HG03139 (cell line): ENCODE measurements around the gene COA1.
"Not testable (repeated sequence)": the region's sequence is repeated elsewhere in the genome, so short reads cannot be mapped to it uniquely, and the experiment has no call there.

Experiments
- ATAC-seq: cut with Tn5 transposase; IDR thresholded peaks from one replicate; pipeline ENCODE4 v1.9.1; 2021; ENCODE audit not compliant: unreplicated experiment

Gene COA1

DNA sequence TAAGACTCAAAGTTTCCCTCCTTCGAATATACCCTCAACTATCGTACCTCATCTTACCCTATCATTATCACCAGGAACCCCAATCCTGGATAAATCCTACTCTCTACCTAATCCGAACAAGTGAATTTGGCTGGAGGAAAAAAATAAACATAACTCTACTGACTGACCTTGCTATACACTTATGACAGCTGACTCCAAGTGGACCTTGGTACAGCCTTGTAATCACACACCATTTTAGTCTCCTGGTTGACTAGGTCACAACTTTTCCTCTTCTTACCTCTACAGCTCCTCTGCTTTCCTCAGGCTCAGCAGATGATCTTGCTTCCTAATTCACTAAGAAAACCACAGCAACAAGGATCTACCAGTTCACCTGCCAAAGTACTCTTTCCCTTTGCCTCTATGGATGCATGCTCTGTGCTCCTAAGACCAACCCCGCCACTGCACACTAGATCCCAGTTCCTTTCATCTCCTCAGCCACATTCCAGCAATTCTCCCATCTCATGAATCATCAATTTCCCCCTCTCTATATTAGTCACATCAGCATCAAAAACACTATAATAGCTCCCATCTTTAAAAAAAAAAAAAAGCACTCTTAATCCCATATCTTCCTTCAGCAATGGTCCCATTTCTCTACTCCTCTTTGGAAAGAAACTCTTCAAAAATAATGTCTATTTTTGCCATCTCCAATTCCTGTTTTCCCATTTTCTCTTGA is 35.5 kb downstream of the COA1 start:
- ATAC-seq, result no peak

DNA sequence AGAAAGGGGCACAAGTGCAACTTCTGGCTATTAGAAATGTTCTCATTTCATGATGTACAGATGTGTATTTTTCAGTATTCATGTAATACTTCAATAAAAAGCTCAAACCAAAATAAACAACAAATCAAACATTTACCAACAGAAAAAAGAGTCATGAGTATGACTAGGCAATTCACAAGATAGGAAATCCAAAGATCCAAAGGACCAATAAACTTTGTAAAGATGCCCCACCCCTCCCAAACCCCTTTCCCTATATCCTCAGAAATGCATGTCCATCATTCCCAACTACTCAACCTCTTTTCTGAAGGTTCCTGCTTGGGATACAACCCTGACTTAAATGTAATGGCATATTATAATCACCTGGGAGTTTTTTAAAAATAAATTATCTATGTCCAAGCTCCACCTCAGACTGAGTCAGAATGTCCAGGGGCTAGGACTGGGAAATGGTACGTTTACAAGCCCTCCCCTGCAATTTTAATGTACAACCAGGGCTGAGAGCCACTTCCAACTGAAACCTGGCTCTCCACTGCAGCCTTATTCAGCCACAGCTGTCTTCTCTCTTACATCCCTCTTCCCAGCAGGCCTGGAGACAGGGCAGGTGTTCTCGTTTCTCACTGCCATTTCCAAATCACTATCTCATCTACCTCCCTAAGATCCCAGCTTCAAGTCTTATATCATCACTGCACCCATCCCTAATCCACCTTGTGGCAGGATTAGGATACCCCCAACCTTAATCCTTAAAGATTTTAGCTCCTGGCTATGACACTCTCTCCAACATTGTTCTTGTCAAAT is 36.5 kb downstream of the COA1 start:
- no peak for ATAC-seq

DNA sequence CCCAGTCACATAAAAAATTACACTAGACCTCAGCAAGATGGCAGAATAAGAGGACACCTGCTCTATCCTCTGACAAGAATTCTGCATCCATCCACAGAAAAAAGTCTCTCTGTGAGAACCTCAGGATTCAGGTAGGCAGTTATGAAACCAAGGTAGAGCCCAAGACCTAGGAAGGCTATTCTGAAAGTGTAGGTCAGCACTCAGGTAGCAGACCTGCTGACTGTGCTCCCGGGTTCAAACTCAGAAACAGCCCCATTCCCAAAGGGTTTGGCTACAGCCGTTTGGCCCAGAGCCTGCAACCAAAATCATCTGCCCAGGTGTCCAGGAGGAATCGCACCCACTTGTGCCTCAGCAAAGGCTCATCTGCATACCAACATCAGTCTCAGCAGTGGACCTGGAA is 37.7 kb downstream of the COA1 start:
- no peak for ATAC-seq

DNA sequence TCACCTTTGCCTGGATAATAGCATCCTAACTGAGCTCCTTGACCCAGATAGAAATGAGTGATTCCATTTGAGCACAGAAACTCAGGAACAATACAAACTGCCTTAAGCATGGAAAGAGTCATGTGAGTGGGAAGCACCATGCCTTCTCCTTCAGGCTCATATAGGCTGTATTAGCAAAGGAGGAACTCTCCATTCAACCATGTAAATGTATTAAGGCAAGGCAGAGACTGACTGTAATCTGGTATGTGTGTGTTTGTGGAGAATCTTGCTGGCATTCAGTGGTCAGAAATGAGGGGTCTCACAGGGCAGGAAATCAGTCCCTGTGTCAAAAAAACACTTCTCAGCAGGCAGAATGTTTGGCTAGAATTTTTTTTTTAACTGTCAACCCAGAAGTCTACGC is 40.2 kb downstream of the COA1 start:
- no peak for ATAC-seq

DNA sequence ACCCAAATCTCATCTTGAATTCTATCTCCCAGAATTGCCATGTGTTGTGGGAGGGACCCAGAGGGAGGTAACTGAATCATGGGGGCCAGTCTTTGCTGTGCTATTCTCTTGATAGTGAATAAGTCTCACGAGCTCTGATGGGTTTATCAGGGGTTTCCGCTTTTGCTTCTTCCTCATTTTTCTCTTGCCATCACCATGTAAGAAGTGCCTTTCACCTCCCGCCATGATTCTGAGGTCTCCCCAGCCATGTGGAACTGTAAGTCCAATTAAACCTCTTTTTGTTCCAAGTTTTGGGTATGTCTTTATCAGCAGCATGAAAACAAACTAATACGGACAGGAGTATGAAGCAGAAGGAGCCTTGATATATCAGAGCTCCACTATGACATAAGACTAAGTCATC is 41.5 kb downstream of the COA1 start:
- not testable (repeated sequence) for ATAC-seq

DNA sequence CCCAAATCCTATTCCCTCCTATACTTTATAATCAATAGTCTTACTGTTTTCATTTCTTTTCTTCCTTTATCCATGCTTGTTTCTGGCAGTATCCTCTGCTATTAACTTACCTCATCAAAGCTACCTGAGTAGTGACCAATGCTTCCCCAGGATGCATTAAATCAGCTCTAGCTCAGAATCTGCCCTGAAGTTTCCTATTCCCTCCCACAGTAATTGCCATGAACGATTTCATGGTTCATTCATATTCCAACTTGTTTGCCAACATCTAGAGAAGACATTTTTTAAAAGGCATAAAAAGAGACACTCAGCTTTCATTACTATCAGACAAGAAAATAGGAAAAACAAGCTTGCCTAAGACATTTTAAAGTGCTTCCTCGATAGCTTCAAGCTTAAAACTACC is 42.3 kb downstream of the COA1 start:
- no peak for ATAC-seq

DNA sequence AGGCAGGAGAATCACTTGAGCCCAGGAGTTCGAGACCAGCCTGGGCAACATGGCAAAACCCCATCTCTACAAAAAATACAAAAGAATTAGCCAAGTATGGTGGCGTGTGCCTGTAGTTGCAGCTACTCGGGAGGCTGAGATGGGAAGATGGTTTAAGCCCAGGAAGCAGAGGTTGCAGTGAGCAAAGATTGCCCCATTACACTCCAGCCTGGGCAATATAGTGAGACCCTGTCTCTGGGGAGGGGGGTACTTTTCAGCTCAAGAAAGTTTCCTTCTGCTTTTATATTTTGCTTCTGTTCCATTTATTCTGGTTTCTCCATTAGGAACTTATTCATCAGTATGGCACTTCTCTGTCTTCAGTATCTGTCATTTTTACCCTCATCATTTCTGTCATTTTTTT is 48.6 kb downstream of the COA1 start:
- ATAC-seq, result no peak

DNA sequence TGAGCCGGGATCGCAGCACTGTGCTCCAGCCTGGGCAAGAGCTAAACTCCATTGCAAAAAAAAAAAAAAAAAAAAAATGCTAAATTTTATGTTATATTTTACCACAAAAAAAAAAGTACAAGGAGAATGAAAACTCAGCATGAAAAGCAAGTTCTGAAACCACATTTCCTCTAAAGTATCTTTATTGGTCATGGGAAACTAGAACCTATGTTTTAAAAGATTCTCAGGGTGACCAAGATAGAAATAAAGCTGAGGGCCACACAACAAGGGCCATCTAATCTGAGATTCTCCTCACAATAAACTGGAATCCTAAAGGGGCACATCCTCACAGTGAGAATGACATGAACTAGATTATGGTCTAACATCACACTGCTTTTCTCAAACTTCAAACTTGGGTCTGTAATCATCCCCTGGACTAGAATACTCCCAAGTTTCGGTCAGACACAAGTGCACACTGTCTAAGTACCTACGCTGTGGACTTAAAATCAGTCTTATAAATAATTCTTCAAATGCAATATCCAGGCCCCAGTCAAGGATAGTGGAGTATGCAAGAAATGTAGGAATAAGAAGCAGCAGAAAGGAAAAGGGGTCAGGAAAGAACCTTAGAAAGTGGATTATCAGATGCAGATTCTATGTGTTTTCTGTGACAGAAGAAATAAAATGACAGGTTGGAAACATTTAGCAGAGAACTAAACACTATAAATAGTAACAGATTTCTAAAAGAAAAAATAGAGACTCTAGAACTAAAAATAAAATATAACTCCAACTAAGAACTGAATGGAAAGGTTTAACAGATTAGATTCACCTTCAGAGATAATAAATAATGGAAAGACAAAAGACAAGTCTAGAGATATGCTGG is 49.9 kb downstream of the COA1 start:
- ATAC-seq, result no peak

DNA sequence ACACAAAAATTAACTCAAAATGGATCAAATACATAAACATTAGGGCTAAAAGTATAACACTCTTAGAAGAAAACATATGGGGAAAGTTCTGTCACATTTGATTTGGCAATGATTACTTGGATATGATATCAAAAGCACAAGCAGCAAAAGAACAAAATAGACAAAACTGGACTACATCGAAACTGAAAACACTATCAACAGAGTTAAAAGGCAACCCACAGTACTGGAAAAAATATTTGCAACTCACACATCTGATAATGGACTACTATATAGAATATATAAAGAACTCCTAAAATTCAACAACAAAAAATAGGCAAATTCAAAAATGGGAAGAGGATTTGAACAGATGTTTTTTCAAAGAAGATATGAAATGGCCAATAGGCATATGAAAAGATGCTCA is 51.0 kb downstream of the COA1 start:
- no peak for ATAC-seq

DNA sequence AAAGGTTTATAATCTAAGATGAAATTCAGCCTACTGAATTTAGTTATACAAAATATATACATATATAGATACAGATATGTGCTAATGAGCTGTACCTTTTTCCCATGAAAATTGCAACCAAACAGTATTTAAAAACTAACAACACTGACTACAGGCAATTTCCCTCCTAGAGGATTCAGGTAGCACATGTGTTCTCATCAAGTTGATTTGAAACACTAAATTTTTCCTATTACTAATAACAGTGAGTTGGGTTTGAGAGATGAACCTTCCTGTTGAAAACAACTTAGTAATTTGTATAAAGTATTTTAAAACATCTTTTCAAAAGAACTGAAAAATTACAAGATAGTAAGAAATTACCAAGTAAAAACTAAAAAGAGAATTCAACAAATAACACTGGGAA is 51.5 kb downstream of the COA1 start:
- ATAC-seq, result no peak

DNA sequence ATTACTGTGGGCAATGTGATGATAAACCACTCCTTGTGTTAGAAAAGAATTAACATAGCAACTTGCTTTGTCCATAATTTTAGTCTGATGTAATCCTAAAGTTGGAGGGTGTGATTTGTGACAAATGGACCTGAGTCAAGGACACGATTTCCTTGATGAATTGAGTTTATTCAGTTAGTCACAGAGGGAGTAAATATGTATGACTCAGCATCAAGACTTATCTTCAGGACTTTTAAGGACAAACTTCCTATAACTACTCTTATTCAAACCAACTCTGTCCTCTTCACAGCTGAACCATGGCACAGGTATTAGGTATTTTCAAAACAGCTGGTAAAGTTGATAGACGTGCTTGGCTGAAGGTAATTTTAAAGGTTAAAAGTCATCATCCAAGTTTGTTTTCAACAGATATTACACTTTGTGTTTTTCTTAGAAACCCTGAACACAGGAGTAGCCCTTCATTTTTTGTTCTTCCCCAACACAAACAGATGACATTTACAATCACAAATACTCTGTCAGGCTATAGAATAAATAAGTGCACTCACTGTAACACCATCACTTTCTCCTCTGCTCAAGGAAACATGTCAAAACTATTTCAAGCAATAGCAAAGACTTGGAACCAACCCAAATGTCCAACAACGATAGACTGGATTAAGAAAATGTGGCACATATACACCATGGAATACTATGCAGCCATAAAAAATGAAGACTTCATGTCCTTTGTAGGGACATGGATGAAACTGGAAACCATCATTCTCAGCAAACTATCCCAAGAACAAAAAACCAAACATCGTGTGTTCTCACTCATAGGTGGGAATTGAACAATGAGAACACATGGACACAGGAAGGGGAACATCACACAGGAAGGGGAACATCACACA is 54.5 kb downstream of the COA1 start:
- ATAC-seq, result no peak

DNA sequence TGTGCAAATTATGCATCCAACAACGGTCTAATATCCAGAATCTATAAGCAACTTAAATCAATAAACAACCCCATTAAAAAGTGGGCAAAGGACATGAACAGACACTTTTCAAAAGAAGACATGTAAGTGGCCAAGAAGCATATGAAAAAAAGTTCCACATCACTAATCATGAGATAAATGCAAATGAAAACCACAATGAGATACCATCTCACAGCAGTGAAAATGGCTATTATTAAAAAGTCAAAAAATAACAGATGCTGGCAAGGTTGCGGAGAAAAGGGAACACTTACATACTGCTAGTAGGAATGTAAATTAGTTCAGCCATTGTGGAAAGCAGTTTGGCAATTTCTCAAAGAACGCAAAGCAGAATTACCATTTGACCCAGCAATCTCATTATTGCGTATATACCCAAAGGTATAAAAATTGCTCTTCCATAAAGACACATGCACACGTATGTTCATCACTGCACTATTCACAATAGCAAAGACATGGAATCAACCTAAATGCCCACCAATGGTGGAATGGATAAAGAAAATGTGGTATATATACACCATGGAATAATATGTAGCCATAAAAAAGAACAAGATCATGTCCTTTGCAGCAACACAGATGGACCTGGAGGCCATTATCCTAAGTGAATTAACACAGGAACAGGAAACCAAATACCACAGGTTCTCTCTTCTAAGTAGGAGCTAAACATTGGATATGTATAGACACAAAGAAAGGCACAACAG is 55.9 kb downstream of the COA1 start:
- not testable (repeated sequence) for ATAC-seq

DNA sequence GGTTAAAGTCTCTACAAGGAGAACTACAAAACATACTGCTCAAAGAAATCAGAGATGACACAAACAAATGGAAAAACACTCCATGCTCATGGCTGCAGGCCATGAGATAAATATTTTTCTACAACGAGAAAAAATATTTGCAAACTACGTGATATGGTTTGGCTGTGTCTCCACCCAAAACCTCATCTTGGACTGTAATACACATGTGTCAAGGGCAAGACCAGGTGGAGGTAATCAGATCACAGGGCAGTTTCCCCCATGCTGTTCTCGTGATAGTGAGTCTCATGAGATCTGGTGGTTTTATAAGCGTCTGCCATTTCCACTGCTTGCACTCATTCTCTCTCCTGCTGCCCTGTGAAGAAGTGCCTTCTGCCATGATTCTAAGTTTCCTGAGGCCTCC is 57.8 kb downstream of the COA1 start:
- no peak for ATAC-seq

DNA sequence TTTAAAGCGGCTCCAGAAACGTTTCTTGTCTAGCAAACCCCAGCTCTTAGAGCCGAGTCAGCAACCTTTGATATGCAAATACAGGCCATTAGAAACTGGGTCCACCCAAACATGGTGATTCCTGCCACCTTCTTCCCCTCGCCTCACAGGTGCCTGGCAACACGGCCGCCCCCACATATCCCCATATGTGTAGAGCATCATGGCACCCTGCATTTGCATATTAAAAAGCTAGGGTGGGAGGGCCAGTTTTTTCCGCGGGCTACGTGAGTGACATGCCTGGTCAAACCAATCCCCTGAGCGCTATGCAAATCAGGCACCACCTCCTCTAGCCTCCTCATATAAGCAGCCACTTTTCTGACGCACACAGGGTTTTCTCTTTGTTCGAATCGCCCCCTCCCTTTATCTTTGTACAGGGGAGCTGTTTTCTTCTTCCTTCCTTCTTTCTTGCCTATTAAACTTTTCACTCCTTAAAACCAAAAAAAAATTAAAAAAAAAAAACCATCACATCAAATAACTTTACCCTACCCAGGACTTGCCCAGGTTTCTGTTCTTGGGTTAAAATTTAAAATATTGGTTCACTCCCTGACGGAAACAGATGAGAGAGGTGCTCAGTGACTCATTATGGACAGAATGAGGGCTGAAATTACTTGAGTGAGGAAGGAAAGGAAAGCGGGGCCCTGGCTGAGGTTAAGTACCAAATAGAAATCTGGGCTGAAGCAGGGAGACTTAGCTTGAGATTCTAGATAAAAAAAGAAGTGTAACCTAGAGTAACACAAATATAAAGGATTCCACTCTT is 59.8 kb downstream of the COA1 start:
- ATAC-seq, result no peak

DNA sequence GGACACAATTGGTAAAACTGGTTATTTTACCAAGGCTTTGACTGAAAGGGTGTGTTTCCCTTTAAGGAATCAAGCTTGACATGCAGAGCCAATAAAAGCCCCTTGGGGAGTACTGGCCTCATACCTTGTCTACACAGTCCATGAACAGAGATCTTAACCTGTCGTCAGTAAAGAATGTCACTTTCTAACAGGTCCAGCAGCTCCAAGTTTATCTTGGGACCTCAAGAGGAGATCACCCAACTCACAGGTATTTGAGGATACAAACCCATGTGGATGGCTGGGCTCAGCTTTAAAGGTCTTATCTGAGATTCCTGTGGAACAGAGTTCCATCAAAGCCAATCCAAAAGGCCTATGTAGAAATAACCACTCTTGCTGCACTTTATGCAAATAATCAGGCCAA is 61.3 kb downstream of the COA1 start:
- ATAC-seq, result no peak

DNA sequence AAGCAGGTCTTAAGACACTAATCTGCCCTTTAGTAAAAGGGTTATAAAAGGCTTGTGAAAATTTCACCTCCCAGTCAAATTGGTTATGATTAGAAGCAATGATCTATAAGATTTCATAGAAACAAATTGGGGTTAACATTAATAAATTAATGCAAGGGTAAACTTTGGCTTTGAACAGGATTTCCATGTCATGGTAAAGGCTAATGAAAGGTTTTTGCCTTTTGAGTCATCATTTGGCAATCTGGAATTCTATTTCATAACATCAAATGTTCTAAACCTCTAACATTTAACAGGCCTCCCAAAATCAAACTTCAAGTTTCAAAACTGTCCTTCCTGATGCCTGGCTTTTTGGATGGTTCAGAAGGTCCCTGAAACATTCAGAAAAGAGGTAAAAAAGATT is 62.4 kb downstream of the COA1 start:
- ATAC-seq, result no peak

DNA sequence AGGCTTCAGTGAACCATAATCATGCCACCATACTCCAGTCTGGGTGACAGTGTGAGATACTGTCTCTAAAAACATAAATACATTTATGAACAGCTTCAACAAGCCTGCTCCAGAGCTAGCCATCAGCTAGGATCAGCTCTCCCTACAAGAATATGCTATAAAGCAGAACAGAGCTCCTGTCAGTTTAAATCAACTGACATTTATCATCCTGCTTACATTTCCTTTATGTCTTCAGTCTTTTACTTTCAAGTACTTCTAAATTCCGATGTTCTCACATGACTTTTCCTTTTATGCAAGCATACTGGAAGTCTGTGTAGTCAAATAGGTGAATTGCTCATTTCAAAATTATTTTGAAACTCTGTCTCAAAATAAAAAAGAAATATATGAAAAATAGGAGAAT is 64.6 kb downstream of the COA1 start:
- ATAC-seq, result no peak

DNA sequence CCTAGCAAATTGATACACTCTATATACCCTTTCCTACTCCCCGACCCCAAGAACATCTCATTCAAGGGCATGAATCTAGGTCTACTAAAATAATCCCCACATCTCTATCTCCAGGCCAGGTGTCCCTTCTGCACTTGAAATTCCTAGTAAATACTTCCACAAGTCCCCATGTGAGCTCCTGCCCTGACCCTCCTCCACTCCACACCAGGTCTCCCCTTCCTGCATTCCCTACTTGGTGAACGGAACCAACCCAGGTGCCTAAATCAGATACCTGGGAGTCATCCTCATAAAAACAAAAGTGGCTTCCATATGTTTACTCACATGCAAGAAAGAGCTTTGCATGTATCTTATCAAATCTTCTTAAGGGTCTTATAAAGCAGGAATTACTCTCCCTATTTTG is 69.2 kb downstream of the COA1 start:
- no peak for ATAC-seq

DNA sequence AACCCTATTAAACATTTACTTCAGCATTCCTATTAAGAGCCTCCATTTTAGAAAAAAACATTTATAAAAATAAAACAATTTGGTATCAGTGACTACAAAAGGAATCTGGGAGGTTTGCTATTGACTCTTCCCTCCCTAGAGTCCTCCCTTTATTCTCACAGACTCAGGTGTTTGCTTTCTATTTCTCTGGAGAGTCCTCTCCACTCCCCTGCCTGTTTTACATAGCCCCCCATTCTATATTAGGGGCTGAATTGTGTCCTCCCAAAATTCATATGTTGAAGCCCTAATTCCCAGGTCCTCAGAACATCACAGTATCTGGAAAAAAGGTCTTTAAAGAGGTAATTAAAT is 69.8 kb downstream of the COA1 start:
- no peak for ATAC-seq
